Hepatocyte (in vitro differentiated cells): ENCODE measurements around the gene RNASE11. TPM values are rescaled to one million over a fixed set of nuclear protein-coding genes. Genes with fewer than 3 reads are reported as not detected.

Experiments used
- DNase-seq: peaks from one replicate; pipeline ENCODE4 v3.0.0-alpha.2; 2016; ENCODE audit warnings: low spot score
- H2AFZ ChIP-seq: fragments of 200-600 bp; sonication (generic); 2 replicates; pipeline ENCODE4 v1.6.0; 2016; ENCODE audit warnings: antibody characterized with exemption, mild to moderate bottlenecking
- H3K27ac ChIP-seq: fragments of 200-600 bp; sonication (generic); 2 replicates; pipeline ENCODE4 v1.5.1; 2016; ENCODE audit warnings: mild to moderate bottlenecking
- H3K27me3 ChIP-seq: fragments of 200-600 bp; sonication (generic); 2 replicates; pipeline ENCODE4 v1.6.1; 2016
- H3K36me3 ChIP-seq: fragments of 200-600 bp; sonication (generic); replicated peaks from 2 replicates; pipeline ENCODE4 v1.5.1; 2016; ENCODE audit warnings: low read depth; ENCODE audit not compliant: insufficient read depth
- H3K4me1 ChIP-seq: fragments of 200-600 bp; sonication (generic); 2 replicates; pipeline ENCODE4 v1.5.1; 2016; ENCODE audit warnings: mild to moderate bottlenecking, moderate library complexity; ENCODE audit not compliant: insufficient read depth
- H3K4me2 ChIP-seq: fragments of 200-600 bp; sonication (generic); 2 replicates; pipeline ENCODE4 v1.6.0; 2016
- H3K4me3 ChIP-seq: fragments of 200-600 bp; sonication (generic); 2 replicates; pipeline ENCODE4 v1.5.1; 2016; ENCODE audit warnings: mild to moderate bottlenecking
- H3K79me2 ChIP-seq: fragments of 200-600 bp; sonication (generic); 2 replicates; pipeline ENCODE4 v1.6.0; 2017; ENCODE audit warnings: mild to moderate bottlenecking
- H3K9me2 ChIP-seq: fragments of 200-600 bp; sonication (generic); replicated peaks from 2 replicates; pipeline ENCODE4 v1.6.0; 2017; ENCODE audit warnings: mild to moderate bottlenecking; ENCODE audit not compliant: insufficient read depth
- H3K9me3 ChIP-seq: fragments of 200-600 bp; sonication (generic); 2 replicates; pipeline ENCODE4 v1.5.1; 2016; ENCODE audit warnings: low read depth, mild to moderate bottlenecking
- H4K20me1 ChIP-seq: fragments of 200-600 bp; sonication (generic); 2 replicates; pipeline ENCODE4 v1.6.0; 2016; ENCODE audit warnings: mild to moderate bottlenecking; ENCODE audit not compliant: insufficient read depth, poor library complexity, severe bottlenecking
- CTCF ChIP-seq: fragments of 200-600 bp; sonication (generic); IDR thresholded peaks from 2 replicates; pipeline ENCODE4 v1.5.1; 2016; ENCODE audit warnings: antibody characterized with exemption, mild to moderate bottlenecking; ENCODE audit not compliant: poor library complexity
- EZH2 ChIP-seq: fragments of 200-600 bp; sonication (generic); IDR thresholded peaks from 2 replicates; pipeline ENCODE4 v1.6.1; 2016; ENCODE audit warnings: antibody characterized with exemption, mild to moderate bottlenecking, borderline replicate concordance
- EZH2phosphoT487 ChIP-seq: fragments of 200-600 bp; sonication (generic); IDR thresholded peaks from one replicate; pipeline ENCODE4 v1.6.1; 2018; ENCODE audit warnings: antibody characterized with exemption, mild to moderate bottlenecking, low read depth, moderate library complexity; ENCODE audit not compliant: unreplicated experiment, severe bottlenecking
- WGBS: methylation state at CpG from one replicate; pipeline ENCODE4 v1.1.6; 2016; ENCODE audit warnings: low lambda C conversion rate; ENCODE audit errors: missing lambda C conversion rate; 5-methylcytosine and 5-hydroxymethylcytosine counted together
- polyA plus RNA-seq: library from polyadenylated mRNA; unstranded; fragments of >200 nt; fragmentation: Nextera tagmentation; extraction: Ambion mirVana; gene quantifications from 2 replicates; pipeline ENCODE4 v1.2.1, GENCODE V29; 2016
- total RNA-seq: library from RNA; depleted of rRNA; stranded (reverse); fragments of >200 nt; gene quantifications from 2 replicates; pipeline ENCODE4 v1.2.3, GENCODE V29; 2014

The RNASE11 gene
- total and polyA plus RNA-seq, 2 experiments from 2014 or later = not detected

GRCh38 chr14:20606902-20607242 is 19.1 kb upstream of the RNASE11 start:
- Histone ChIP-seq H3K4me3 (no peak overlapping the region), H3K9me3 (no peaks in the 10 kb centered on the region), H2AFZ (no peak overlapping the region), H4K20me1 (no peaks in the 10 kb centered on the region), H3K4me1 (no peaks in the 10 kb centered on the region), H3K36me3 (no peaks in the 10 kb centered on the region), H3K79me2 (no peaks in the 10 kb centered on the region), H3K27me3 (no peaks in the 10 kb centered on the region), H3K9me2 (no peaks in the 10 kb centered on the region), H3K4me2 (no peak overlapping the region), H3K27ac (peak overlapping the region; percentile 55)
- 70% methylated on average over 2 of the region's 2 CpGs for WGBS
- TF ChIP-seq CTCF (no peak), EZH2phosphoT487 (no peak), EZH2 (no peak)
- DNase-seq = no peak

GRCh38 chr14:20606190-20606901 is 18.5 kb upstream of the RNASE11 start:
- Histone ChIP-seq H2AFZ (no peak overlapping the region), H3K9me3 (no peaks in the 10 kb centered on the region), H3K79me2 (no peaks in the 10 kb centered on the region), H3K27me3 (no peaks in the 10 kb centered on the region), H3K4me2 (peak overlapping the region; percentile 56), H3K9me2 (no peaks in the 10 kb centered on the region), H3K36me3 (no peaks in the 10 kb centered on the region), H3K27ac (peak overlapping the region; percentile 55), H4K20me1 (no peaks in the 10 kb centered on the region), H3K4me1 (no peaks in the 10 kb centered on the region), H3K4me3 (no peak overlapping the region)
- DNase-seq = peak; percentile 83
- TF ChIP-seq CTCF = peak; percentile 62
- no peak for TF ChIP-seq EZH2phosphoT487
- WGBS = 32% methylated on average over 8 of the region's 8 CpGs

- DNase-seq = no peak
- H3K9me3 ChIP-seq = no peaks in the 10 kb centered on the region
- H3K4me2 ChIP-seq = no peak overlapping the region
- H2AFZ ChIP-seq = no peak overlapping the region
- no peaks in the 10 kb centered on the region for H3K79me2 ChIP-seq
- H3K36me3 ChIP-seq = no peaks in the 10 kb centered on the region
- H3K4me1 ChIP-seq = no peaks in the 10 kb centered on the region
- no peaks in the 10 kb centered on the region for H3K9me2 ChIP-seq
- H4K20me1 ChIP-seq = no peaks in the 10 kb centered on the region
- WGBS = 87% methylated on average over 13 of the region's 13 CpGs
- no peak for TF ChIP-seq EZH2
- TF ChIP-seq EZH2phosphoT487 = no peak
- TF ChIP-seq CTCF = no peak
- no peak overlapping the region for H3K27ac ChIP-seq
- H3K27me3 ChIP-seq = no peaks in the 10 kb centered on the region
- H3K4me3 ChIP-seq = no peak overlapping the region
Measured at GRCh38 chr14:20603813-20604690, 16.3 kb upstream of the RNASE11 start.
